ENCODE measurements around the gene ZNF665.
A peak's percentile ranks its signal among the peaks of the same experiment; 100 is the strongest.

ZNF665 gene

DNA sequence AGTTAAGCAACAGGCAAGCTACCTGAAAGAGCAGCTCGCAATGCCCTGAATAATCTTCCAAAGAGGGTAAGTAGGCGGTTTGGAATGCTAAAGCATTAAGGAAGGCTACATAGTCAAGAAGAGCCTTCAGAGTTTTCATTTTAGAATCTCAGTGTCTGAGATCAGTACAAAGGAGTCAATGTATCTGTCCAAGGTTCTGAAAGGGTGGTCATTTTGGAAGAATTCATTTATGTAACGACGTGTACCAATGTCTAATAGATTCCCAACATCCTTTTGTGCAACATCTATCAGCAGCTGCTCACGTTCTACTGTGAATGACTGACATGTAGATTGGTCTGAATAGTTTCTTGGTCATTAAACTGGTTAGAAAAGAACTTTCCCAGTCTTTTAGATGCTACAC is 15.2 kb downstream of the ZNF665 start:
- DNase-seq (ENCODE audit: low spot score), result no peak
- TF ChIP-seq, protein P1, sequence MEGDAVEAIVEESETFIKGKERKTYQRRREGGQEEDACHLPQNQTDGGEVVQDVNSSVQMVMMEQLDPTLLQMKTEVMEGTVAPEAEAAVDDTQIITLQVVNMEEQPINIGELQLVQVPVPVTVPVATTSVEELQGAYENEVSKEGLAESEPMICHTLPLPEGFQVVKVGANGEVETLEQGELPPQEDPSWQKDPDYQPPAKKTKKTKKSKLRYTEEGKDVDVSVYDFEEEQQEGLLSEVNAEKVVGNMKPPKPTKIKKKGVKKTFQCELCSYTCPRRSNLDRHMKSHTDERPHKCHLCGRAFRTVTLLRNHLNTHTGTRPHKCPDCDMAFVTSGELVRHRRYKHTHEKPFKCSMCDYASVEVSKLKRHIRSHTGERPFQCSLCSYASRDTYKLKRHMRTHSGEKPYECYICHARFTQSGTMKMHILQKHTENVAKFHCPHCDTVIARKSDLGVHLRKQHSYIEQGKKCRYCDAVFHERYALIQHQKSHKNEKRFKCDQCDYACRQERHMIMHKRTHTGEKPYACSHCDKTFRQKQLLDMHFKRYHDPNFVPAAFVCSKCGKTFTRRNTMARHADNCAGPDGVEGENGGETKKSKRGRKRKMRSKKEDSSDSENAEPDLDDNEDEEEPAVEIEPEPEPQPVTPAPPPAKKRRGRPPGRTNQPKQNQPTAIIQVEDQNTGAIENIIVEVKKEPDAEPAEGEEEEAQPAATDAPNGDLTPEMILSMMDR (IDR thresholded peaks at IDR 0.05), result no peak
- Histone ChIP-seq H3K27ac (no peak overlapping the region), H3K4me3 (no peak overlapping the region)

- TF ChIP-seq, protein P1 (IDR thresholded peaks at IDR 0.05), result no peak
- no peak overlapping the region for H3K4me3 ChIP-seq
- no peak for DNase-seq (ENCODE audit: low spot score)
- H3K27ac ChIP-seq, result no peak overlapping the region
Observed at GRCh38 chr19:53172889-53173288, 20.3 kb downstream of the ZNF665 start.

DNA sequence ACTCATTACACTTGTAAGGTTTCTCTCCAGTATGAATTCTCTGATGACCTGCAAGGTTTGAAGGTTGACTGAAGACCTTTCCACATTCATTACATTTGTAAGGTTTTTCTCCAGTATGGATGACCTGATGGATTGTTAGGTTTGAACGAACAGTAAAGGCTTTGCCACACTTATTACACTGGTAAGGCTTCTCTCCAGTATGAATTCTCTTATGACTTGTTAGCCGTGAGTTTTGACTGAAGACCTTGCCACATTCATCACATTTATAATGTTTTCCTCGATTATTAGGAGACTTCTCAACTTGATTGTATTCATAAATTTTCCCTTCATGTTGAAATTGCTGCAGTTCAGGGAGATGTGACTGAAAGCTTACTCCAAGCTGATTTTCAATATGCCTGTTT is 27.5 kb downstream of the ZNF665 start:
- no peak overlapping the region for H3K27ac ChIP-seq
- H3K4me3 ChIP-seq, result peak overlapping the region; percentile 6
- TF ChIP-seq, protein P1 (IDR thresholded peaks at IDR 0.05), result no peak
- no peak for DNase-seq (ENCODE audit: low spot score)

- no peak for DNase-seq (ENCODE audit: low spot score)
- no peak overlapping the region for H3K27ac ChIP-seq
- TF ChIP-seq, protein P1 (IDR thresholded peaks at IDR 0.05), result no peak
- no peak overlapping the region for H3K4me3 ChIP-seq
Observed at GRCh38 chr19:53161123-53161522, 32.0 kb downstream of the ZNF665 start.

DNA sequence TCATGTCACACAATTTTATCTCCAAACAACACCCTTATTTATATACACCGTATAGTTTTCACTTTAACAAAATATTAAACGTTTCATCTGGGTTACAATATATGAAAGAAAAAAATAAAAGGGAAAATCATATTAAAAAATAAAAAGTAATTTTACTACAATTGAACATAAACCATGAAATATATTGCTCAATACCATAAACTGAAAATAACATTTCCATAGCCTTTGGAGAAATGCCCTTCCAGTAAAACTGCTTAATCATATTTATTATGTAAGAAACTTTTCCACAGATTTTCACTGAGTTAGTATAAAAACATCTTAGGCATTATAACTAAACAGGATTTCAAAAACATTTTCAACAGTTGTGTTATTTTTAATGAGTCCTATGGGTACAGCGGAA is 32.8 kb downstream of the ZNF665 start:
- TF ChIP-seq, protein P1 (IDR thresholded peaks at IDR 0.05), result no peak
- no peak overlapping the region for H3K27ac ChIP-seq

GRCh38 chr19:53158119-53158656 is 35.0 kb downstream of the ZNF665 start:
- peak; percentile 72 for DNase-seq (ENCODE audit: low spot score)
- peak overlapping the region; percentile 88 for H3K4me3 ChIP-seq
- TF ChIP-seq, protein P1 (IDR thresholded peaks at IDR 0.05), result no peak
- peak overlapping the region; percentile 49 to 84 for H3K27ac ChIP-seq

More for the DNA sequence above, 32.8 kb downstream of the ZNF665 start:
- no peak overlapping the region for H3K4me3 ChIP-seq
- DNase-seq (ENCODE audit: low spot score), result no peak

DNA sequence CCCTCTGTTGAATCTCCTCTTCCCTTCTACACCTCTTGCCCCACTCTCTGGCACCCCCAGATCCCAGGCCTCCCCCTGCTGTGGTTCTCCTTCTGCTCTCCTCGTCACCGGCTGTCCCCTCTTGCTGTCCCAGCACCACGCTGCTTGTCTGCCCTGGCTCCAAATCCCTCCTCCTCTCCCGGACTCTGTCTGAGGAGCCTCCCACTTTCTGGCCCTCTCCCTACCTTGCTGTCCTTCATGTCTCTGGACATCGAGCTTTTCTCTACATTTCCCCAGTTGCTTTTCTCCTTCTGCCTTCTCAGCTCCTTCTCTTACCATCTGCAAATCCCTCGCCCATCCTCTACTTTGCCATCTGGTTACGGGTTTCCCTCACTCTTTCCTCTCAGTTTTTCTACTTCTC is 35.5 kb downstream of the ZNF665 start:
- H3K27ac ChIP-seq, result peak overlapping the region in 1 of 2 donors; percentile 84
- peak overlapping the region; percentile 88 for H3K4me3 ChIP-seq
- no peak for DNase-seq (ENCODE audit: low spot score)
- TF ChIP-seq, protein P1 (IDR thresholded peaks at IDR 0.05), result no peak
